ENCODE measurements around the gene DDX54. TPM values are rescaled to one million over a fixed set of nuclear protein-coding genes. Genes with fewer than 3 reads are reported as not detected.

The DDX54 gene
- total RNA-seq, 4 donors from 2014 or later: 42.4 to 67.0 (median 51.8) TPM

DNA sequence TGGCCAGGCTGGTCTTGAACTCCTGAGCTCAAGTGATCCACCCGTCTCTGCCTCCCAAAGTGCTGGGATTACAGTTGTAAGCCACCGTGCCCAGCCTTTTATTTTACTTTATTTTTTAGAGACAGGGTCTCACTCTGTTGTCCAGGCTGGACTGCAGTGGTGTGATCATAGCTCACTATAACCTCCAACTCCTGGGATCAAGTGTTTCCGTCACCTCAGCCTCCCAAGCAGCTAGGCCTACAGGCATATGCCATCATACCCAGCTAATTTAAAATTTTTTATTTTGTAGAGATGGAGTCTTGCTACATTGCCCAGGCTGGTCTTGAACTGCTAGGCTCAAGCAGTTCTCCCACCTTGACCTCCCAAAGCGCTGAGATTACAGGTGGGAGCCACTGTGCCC lies 39.7 kb upstream of the DDX54 start:
- no peak for ATAC-seq (ENCODE audit: low FRiP score)
- TF ChIP-seq, protein P1, sequence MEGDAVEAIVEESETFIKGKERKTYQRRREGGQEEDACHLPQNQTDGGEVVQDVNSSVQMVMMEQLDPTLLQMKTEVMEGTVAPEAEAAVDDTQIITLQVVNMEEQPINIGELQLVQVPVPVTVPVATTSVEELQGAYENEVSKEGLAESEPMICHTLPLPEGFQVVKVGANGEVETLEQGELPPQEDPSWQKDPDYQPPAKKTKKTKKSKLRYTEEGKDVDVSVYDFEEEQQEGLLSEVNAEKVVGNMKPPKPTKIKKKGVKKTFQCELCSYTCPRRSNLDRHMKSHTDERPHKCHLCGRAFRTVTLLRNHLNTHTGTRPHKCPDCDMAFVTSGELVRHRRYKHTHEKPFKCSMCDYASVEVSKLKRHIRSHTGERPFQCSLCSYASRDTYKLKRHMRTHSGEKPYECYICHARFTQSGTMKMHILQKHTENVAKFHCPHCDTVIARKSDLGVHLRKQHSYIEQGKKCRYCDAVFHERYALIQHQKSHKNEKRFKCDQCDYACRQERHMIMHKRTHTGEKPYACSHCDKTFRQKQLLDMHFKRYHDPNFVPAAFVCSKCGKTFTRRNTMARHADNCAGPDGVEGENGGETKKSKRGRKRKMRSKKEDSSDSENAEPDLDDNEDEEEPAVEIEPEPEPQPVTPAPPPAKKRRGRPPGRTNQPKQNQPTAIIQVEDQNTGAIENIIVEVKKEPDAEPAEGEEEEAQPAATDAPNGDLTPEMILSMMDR (IDR thresholded peaks at IDR 0.05): no peak
- DNase-seq (ENCODE audit: low spot score): no peak

- peak; percentile 17 for ATAC-seq (ENCODE audit: low FRiP score)
- TF ChIP-seq, protein P1 (IDR thresholded peaks at IDR 0.05): no peak
- DNase-seq (ENCODE audit: low spot score): no peak
Observed at GRCh38 chr12:113222730-113223531, 37.7 kb upstream of the DDX54 start.

GRCh38 chr12:113221997-113222729 lies 36.9 kb upstream of the DDX54 start:
- no peak for DNase-seq (ENCODE audit: low spot score)
- ATAC-seq (ENCODE audit: low FRiP score): no peak
- TF ChIP-seq, protein P1 (IDR thresholded peaks at IDR 0.05): no peak

DNA sequence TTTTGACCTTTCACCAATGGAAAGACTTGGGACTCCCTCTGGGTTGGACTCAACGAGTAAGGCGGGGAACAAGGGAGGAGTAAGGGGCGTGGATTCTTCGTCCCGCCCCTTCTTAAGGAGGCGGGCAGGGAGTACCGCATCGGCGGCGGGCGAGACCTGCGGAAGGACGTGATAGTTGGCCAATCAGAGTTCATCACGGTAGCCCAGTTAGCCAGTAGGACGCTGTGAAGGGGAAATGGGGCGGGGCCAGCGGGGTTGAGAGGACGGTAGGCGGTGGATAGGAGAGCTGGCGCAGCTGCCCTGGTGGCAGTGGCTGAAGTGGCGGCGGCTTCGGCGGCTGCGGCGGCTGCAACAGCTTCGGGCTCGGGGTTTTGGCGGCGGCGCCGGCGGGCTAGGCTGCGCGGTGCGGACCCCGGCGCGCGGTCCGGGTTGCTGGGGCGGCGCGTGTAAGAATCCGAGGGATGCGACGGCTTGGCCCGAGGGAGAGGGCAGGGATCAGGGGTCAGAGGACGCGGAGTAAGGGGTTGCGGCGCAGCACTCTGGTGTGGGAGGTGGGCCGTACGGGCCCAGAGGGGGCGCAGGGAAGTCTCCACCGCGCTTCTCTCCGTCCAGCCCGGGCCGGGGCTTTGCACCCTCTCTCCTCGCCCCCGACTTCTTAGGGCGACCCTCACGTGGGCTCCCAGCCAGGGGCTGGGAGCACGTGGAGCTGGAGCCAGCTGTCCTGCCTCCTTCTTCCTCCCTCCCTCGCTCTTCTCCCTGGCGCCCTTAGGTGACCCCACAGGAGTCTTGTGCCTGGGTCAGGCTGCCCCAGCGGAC lies 36.1 kb upstream of the DDX54 start, which contains the start of gene TPCN1:
TPCN1 (plus strand) TSS at position 284 of the 816 bp plus-strand sequence. CDS start 5,389 bp downstream, outside the sequence.
- TF ChIP-seq, protein P1 (IDR thresholded peaks at IDR 0.05): no peak
- peak; percentile 94 for DNase-seq (ENCODE audit: low spot score)
- peak; percentile 100 for ATAC-seq (ENCODE audit: low FRiP score)

DNA sequence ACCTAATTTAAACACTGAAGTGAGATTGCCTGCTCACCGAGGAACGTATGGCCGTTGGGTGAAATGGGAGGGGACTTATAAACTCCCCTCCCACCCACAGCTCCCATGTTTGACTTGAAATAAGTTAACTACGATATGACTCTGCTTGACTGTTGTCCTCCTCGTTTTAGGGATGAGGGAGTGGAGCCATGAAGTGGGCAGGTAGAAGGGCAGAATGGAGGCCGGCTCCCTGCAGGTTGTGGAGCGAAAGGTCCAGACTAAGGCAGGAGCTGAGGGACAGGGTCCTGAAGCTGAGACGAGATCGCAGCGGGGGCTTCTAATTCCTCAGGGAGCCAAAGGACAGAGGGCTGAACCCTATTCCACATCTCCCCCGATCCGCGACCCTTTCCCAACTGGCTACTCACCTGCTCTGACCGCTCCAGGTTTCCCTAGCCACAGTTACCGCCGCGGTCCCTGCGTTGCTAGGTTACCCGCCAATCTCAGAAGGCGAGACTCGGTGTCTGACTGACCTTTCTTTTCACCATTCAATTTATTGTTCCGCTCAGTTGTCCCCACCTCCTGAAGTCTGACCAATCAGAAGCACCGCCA lies 35.4 kb upstream of the DDX54 start:
- TF ChIP-seq, protein P1 (IDR thresholded peaks at IDR 0.05): no peak
- DNase-seq (ENCODE audit: low spot score) (no peak), ATAC-seq (ENCODE audit: low FRiP score) (no peak)

DNA sequence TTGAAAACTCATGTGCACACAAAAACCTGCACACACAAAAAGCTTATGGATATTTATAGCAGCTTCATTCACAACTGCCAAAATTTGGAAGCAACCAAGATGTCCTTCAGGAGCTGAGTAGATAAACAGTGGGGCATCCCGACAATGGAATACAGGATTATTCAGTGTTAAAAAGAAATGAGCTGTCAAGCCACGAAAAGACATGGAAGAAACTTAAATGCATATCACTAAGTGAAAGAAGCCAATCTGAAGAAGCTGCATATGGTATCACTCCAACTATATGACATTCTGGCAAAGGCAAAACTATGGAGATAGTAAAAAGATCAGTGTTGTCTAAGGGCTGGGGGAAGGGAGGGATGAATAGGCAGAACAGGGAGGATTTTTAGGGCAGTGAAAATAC lies 30.7 kb upstream of the DDX54 start:
- DNase-seq (ENCODE audit: low spot score) (no peak), ATAC-seq (ENCODE audit: low FRiP score) (no peak)
- TF ChIP-seq, protein P1 (IDR thresholded peaks at IDR 0.05): no peak
